HAP-1 (cell line): ENCODE measurements around the gene MCTP1.
"Not testable (repeated sequence)": the region's sequence is repeated elsewhere in the genome, so short reads cannot be mapped to it uniquely, and the experiment has no call there.

Experiments
- DNase-seq, 2 experiments: peaks; one replicate each; pipeline ENCODE4 v3.0.0-alpha.2; 2016 to 2020; ENCODE audit warnings: low spot score in 2 of 2
- H3K27me3 ChIP-seq: fragments of 250-450 bp; sonication (Bioruptor Pico); 2 replicates; pipeline ENCODE4 v1.5.1; 2020; ENCODE audit warnings: low read depth, mild to moderate bottlenecking, moderate library complexity
- H3K36me3 ChIP-seq: fragments of 250-450 bp; sonication (Bioruptor Pico); replicated peaks from 2 replicates; pipeline ENCODE4 v1.5.1; 2020; ENCODE audit warnings: mild to moderate bottlenecking
- H3K4me1 ChIP-seq: fragments of 250-450 bp; sonication (Bioruptor Pico); 2 replicates; pipeline ENCODE4 v1.5.1; 2020; ENCODE audit warnings: mild to moderate bottlenecking
- H3K4me3 ChIP-seq: fragments of 250-450 bp; sonication (Bioruptor Pico); 2 replicates; pipeline ENCODE4 v1.5.1; 2020; ENCODE audit warnings: mild to moderate bottlenecking, moderate library complexity
- H3K9me3 ChIP-seq: fragments of 250-450 bp; sonication (Bioruptor Pico); 2 replicates; pipeline ENCODE4 v1.5.1; 2020; ENCODE audit warnings: mild to moderate bottlenecking, moderate library complexity
- in situ Hi-C: fragments of 300-500 bp; cut with MboI; formaldehyde crosslinking; loops from 3 replicates; pipeline ENCODE4 v1.14.3; 2020; ENCODE audit warnings: low sequenced_read_pairs, inconsistent platforms, mixed read lengths

MCTP1 gene

DNA sequence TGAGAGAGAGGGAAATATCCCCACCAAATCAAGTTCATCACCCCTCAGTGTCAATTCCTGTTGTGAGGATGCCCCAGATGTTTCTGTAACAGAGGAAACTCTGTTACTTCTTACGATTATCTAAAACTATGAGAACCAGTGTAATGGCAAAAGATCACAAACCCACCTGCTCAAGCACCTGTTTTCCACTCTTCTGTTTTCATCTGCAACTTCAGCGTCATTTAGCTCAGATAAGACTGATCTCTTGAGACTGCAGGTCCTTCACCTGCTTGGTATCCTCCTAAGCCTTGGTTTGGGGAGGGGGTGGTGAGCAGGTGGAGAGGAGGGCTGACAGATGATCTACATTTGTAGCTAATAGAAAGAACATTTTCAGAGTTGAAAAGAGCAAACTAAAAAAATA is 437.2 kb downstream of the MCTP1 start:
- peaks cover 7% of the 10 kb centered on the region for H3K4me1 ChIP-seq
- in situ Hi-C loops, result no loop called here
- no peaks in the 10 kb centered on the region for H3K9me3 ChIP-seq
- H3K36me3 ChIP-seq, result no peaks in the 10 kb centered on the region
- DNase-seq, result no peak
- no peak overlapping the region for H3K4me3 ChIP-seq
- no peaks in the 10 kb centered on the region for H3K27me3 ChIP-seq

DNA sequence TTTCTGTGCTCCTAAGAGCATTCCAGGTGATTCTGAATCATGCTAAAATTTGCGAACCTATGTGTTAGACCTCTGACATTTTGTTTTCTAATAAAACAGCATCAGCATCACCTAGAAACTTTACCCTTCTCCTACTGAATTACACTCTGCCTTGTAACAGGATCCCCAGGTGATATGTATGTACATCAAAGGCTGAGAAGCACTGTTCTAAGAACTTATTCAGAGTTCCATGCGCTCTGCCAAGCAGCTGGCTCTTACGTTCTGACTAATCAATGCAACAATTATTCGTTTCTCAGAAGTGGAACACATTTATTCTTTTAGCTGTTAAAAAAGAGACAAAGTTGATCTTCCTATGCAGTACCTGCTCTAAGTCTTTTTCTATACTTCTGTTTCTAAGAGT is 437.9 kb downstream of the MCTP1 start:
- Histone ChIP-seq H3K4me3 (no peak overlapping the region), H3K36me3 (no peaks in the 10 kb centered on the region), H3K27me3 (no peaks in the 10 kb centered on the region), H3K4me1 (peaks cover 4% of the 10 kb centered on the region), H3K9me3 (no peaks in the 10 kb centered on the region)
- in situ Hi-C loops, result no loop called here
- no peak for DNase-seq

DNA sequence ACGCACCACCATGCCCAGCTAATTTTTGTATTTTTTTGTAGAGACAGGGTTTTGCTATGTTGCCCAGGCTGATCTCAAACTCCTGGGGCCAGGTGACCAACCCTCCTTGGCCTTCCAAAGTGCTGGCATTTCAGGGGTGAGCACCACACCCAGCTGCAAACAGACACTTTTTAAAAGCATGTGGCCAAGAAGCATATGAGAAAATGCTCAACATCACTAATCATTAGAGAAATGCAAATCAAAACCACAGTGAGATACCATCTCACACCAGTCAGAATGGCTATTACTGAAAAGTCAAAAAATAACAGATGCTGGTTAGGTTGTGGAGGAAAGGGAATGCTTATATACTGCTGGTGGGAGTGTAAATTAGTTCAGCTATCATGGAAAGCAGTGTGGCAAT is 439.2 kb downstream of the MCTP1 start:
- H3K27me3 ChIP-seq, H3K9me3 ChIP-seq, H3K4me1 ChIP-seq, DNase-seq, in situ Hi-C loops, H3K4me3 ChIP-seq, H3K36me3 ChIP-seq: not testable (repeated sequence)

DNA sequence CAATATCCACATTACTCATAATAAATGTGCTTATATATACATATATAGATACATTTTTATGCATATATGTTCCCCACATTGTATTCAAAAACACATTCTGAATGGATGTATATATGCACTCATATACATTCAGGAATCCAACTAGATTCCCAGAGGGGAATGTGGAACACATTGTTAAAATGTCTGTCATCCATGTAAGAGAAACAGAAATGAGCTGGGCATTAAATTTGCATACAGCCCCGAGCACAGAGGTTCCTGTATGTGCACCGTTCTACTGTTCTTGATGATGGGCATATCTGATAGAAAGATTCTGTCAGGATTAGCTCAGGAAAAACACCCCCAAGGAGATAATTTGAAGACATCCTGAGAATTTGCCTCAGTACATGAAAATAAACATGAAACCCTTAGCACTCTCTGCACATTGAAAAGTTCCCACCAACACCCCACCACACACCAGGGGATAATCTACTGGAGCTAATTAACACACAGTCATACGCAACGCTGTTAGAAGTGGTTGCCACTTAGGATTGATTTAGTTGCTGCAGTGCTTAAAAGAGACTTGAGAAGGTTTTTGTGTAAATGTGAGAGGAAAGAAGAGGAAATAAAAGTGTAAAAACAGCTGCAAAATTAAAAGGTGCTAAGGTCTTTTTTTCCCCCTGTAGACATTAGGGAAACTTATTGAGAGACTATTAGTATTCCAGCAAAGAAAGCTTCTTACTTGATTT is 443.1 kb downstream of the MCTP1 start:
- Histone ChIP-seq H3K27me3 (0 out of 2 replicates have a peak, but pooled peaks cover 2% of the 10 kb centered on the region), H3K9me3 (no peaks in the 10 kb centered on the region), H3K36me3 (no peaks in the 10 kb centered on the region), H3K4me1 (no peaks in the 10 kb centered on the region), H3K4me3 (no peak overlapping the region)
- DNase-seq, result no peak
- in situ Hi-C loops, result no loop called here

DNA sequence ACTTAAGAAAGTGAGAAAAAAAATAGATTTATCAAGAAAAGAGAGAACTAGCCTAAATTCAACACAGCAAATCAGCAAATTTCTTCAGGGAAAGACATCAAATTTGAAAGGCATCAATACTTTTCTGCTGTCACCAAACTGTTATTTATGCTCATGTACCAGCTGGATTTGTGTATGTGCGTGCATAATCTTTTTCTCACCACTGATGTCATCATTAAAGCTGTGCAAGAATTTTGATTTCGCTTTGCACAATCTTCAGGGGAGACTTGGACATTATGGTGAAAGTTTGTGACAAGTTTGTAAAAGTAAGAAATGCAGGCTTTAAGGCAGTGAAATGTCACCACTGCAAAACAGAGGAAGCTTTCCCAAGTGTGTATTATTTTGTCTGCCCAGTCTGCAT is 451.0 kb downstream of the MCTP1 start:
- Histone ChIP-seq H3K4me3 (no peak overlapping the region), H3K27me3 (0 out of 2 replicates have a peak, but pooled peaks cover 2% of the 10 kb centered on the region), H3K4me1 (no peaks in the 10 kb centered on the region), H3K36me3 (no peaks in the 10 kb centered on the region), H3K9me3 (no peaks in the 10 kb centered on the region)
- no peak for DNase-seq
- in situ Hi-C loops, result no loop called here

DNA sequence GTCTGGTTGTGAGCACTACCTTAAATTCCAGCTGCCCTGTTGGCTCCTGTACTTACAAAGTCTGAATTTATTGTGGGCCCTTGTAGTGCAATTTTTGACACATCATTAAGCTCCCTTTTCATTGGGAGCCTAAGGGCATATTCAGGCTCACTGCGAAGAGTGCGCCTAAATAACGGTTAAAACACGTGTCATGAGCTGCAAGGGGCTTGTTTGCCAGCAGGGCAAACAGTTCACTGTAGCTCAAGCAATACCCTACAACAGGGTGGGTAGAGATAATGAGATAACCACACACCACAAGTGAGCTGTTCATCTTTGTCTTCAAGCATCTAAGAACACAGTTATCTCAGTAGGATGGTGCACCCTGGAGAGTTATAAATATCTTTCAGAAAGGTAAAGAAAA is 452.2 kb downstream of the MCTP1 start:
- no peaks in the 10 kb centered on the region for H3K9me3 ChIP-seq
- no peaks in the 10 kb centered on the region for H3K4me1 ChIP-seq
- no peaks in the 10 kb centered on the region for H3K27me3 ChIP-seq
- in situ Hi-C loops, result no loop called here
- no peak overlapping the region for H3K4me3 ChIP-seq
- H3K36me3 ChIP-seq, result no peaks in the 10 kb centered on the region
- DNase-seq, result peak in 1 of 2 experiments; percentile 14

DNA sequence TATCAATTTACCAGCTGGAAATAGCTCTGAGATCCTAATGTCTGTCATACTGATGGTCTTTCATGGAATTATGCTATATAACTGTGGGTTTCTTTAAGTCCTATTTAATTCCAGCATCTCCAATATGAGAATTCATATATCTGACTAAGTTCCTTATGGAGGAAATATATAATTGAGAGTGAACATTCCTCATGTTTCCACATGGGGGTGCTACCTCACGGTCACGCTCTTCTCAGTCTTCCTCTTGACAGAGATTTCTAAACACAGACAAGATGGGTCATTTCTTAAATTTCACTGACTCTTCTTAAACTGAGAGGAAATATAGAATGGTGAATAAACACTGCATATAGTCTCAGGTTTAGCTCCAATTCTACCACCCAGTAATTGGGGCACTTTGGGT is 454.4 kb downstream of the MCTP1 start:
- peak; percentile 13 to 30 for DNase-seq
- Histone ChIP-seq H3K9me3 (no peaks in the 10 kb centered on the region), H3K4me3 (no peak overlapping the region), H3K36me3 (no peaks in the 10 kb centered on the region), H3K4me1 (no peaks in the 10 kb centered on the region), H3K27me3 (no peaks in the 10 kb centered on the region)
- in situ Hi-C loops, result no loop called here

DNA sequence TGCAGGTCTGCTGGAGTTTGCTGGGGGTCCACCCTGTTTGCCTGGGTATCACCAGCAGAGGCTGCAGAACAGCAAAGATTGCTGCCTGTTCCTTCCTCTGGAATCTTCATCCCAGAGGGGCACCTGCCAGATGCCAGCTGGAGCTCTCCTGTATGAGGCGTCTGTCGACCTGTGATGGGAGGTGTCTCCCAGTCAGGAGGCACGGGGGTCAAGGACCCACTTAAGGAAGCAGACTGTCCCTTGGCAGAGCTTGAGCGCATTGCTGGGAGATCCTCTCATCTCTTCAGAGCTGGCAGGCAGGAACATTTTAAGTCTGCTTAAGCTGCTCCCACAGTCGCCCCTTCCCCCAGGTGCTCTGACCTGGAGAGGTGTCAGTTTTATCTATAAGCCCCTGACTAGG is 456.7 kb downstream of the MCTP1 start:
- H3K4me1 ChIP-seq, H3K9me3 ChIP-seq, DNase-seq, H3K4me3 ChIP-seq, in situ Hi-C loops, H3K36me3 ChIP-seq, H3K27me3 ChIP-seq: not testable (repeated sequence)

DNA sequence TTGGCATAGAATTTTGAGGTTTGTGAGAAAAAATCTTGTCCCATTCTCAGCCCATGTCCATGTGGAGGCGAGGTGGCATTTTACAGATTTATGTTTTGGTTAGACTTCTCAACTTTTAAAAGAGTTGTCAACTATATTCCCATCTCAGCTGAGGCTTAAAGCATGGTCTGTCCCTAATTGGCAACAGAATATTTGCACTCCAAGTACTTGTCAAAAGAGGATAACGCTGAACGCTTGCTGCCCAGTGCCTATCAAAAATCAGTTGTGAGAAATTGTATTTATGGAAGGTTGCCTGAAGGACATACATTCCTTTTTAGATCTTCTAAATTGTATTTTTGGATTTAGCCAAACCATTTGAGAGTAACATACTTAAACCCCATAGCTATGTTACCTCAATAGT is 464.4 kb downstream of the MCTP1 start:
- H3K27me3 ChIP-seq, result 0 out of 2 replicates have a peak, but pooled peaks cover 3% of the 10 kb centered on the region
- in situ Hi-C loops, result no loop called here
- no peaks in the 10 kb centered on the region for H3K4me1 ChIP-seq

DNA sequence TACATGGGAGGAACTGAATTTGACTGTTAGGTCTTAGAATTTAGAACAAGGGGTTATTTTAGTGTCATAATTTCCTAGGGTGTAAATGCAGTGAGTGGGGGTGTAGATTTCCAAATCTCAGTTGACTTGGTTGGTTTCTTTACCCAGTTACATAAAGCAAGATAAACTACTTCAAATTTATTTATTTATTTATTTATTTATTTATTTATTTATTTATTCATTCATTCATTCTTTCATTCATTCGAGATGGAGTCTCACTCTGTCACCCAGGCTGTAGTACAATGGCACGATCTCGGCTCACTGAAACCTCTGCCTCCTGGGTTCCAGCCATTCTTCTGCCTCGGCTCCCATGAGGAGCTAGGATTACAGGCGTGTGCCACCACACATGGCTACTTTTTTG is 466.0 kb downstream of the MCTP1 start:
- Histone ChIP-seq H3K4me3 (no peak overlapping the region), H3K9me3 (no peaks in the 10 kb centered on the region), H3K36me3 (no peaks in the 10 kb centered on the region), H3K27me3 (0 out of 2 replicates have a peak, but pooled peaks cover 3% of the 10 kb centered on the region), H3K4me1 (no peaks in the 10 kb centered on the region)
- in situ Hi-C loops, result no loop called here
- no peak for DNase-seq

More for the DNA sequence above, 464.4 kb downstream of the MCTP1 start:
- Histone ChIP-seq H3K9me3 (no peaks in the 10 kb centered on the region), H3K4me3 (no peak overlapping the region), H3K36me3 (no peaks in the 10 kb centered on the region)
- DNase-seq, result no peak

DNA sequence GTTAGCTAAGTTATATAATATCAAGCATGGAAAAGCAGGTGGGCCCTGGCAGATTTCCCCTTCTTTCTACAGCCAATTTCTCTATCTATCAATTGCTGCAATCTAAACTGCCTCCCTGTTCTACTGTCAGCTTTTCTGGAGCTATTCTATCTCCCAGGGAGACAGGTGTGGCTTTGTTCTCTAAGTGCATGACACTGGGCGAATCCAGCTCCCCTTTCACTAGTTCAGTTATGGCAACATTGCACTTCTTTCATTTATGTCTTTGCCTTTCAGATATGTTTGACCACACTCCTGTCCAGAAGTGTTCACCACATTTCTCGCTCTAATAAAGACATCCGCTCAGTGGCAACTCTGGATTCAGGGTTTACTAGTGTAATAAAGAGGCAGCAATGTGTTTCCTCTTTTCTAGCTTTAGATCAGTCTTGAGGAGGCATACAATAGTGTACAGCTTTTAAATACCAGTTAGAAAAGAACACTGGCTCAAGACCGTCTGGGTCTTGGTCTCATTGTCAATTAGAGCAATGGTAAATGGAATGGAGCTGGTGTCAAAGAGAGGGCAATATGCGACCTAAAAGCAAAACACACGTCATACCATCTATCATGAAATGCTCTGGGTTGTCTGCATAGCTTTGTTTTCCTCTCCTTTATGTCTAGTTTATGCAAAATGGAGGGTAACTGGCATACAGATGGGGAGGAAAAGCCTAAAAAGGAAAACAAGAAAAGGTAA is 469.4 kb downstream of the MCTP1 start:
- H3K4me3 ChIP-seq, result no peak overlapping the region
- no peak for DNase-seq
- in situ Hi-C loops, result no loop called here
- H3K27me3 ChIP-seq, result no peaks in the 10 kb centered on the region
- no peaks in the 10 kb centered on the region for H3K9me3 ChIP-seq
- H3K36me3 ChIP-seq, result no peaks in the 10 kb centered on the region
- H3K4me1 ChIP-seq, result no peaks in the 10 kb centered on the region; the same call in 1 of the 2 replicates

DNA sequence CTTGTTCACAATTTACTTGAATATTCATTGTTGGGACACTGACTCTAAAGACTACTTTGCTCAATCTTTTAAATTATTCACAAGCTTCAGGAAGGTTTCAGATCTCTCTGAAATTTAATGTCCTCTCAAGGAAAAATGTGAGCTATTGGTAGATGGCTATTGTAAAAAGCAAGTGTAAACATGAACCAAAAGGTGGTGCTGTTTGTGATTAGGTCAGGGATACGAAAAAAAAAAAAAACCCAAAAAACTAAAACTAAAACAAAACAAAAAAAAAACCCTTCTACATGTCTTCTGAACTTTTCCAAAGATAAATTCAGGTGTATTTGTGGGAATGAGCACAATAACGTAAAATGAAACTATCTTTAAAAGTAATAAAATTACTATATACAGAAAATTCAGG is 472.7 kb downstream of the MCTP1 start:
- no peak overlapping the region for H3K4me3 ChIP-seq
- no peaks in the 10 kb centered on the region; the same call in 1 of the 2 replicates for H3K4me1 ChIP-seq
- in situ Hi-C loops, result no loop called here
- no peaks in the 10 kb centered on the region for H3K9me3 ChIP-seq
- no peaks in the 10 kb centered on the region for H3K36me3 ChIP-seq
- no peak for DNase-seq
- peaks cover 14% of the 10 kb centered on the region for H3K27me3 ChIP-seq

DNA sequence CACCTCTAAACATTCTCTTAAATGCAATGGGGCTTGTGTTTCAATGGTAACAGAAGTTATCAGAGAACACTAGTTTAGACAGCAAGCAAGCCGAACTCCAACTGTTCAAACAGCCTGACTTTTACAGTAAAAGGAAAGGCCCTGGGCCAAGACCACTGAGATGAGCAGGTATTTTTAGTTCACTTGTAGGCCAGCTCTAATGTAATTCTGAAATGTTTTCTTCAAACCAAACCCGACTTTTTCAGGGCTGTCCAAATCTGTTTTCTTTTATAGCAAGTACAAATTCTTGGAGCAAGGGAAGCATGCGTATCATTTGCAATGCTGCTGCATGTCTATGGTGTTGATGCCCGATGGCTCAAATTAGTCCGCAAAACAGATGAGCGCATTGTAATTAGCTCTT is 473.6 kb downstream of the MCTP1 start:
- no peak for DNase-seq
- Histone ChIP-seq H3K4me3 (no peak overlapping the region), H3K4me1 (no peaks in the 10 kb centered on the region; the same call in 1 of the 2 replicates), H3K9me3 (no peaks in the 10 kb centered on the region), H3K27me3 (peaks cover 14% of the 10 kb centered on the region), H3K36me3 (no peaks in the 10 kb centered on the region)
- in situ Hi-C loops, result no loop called here

DNA sequence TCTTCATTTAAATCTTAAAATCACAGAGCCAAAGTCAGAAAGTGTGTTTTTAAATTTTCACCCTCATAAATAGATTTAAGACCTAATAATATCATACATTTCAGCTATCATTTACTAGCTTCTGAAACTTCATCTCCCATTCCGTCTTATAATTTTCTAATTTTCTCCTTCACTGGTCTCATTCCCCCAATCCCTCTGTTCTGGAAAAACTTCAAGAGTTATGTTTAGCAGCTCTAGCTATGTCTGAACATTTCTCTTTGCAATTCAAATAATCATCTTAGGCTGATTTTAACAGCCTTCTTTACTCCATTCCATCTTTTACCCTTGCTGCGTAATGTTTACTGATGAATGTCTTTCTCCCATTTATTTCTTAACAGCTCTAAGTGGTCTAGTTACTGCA is 474.0 kb downstream of the MCTP1 start:
- in situ Hi-C loops, result no loop called here
- Histone ChIP-seq H3K4me3 (no peak overlapping the region), H3K27me3 (peaks cover 14% of the 10 kb centered on the region), H3K9me3 (no peaks in the 10 kb centered on the region), H3K4me1 (no peaks in the 10 kb centered on the region; the same call in 1 of the 2 replicates), H3K36me3 (no peaks in the 10 kb centered on the region)
- no peak for DNase-seq
